HCT116 (cell line): ENCODE measurements around the gene TNNT2. TPM values are rescaled to one million over a fixed set of nuclear protein-coding genes. Genes with fewer than 3 reads are reported as not detected.

Source experiments
- ATAC-seq: fragments of 200-7000 bp; cut with Tn5 transposase; 2 replicates; pipeline ENCODE4 v1.9.1; 2020; ENCODE audit warnings: mild to moderate bottlenecking, moderate library complexity
- BruUV-seq: library from RNA; stranded (reverse); fragments of 400-500 nt; replicated peaks from 2 replicates; lab custom pipeline; 2021; lab: Mats Ljungman, UMichigan
- CTCF ChIA-PET: fragments of 300-600 bp; sonication (Branson Sonifier 250); formaldehyde crosslinking; loops from one replicate; lab custom pipeline; 2021; ENCODE audit warnings: antibody characterized with exemption; lab: Charles Lee
- POLR2A ChIA-PET: fragments of 300-600, 350-600 bp; sonication (Branson Sonifier 250); formaldehyde crosslinking; loops from one replicate; lab custom pipeline; 2021; ENCODE audit warnings: antibody characterized with exemption; lab: Charles Lee
- RAD21 ChIA-PET, 2 experiments: fragments of 300-600 bp; sonication (Branson Sonifier 250); formaldehyde crosslinking; loops; one replicate each; lab custom pipeline; 2023; ENCODE audit warnings: low total read pairs in 2 of 2; ENCODE audit not compliant: uncharacterized antibody in 2 of 2, unreplicated experiment in 2 of 2, low non-redundant PET in 1 of 2; lab: Charles Lee
- DNase-seq: peaks from one replicate; pipeline ENCODE4 v3.0.0-alpha.2; 2010; ENCODE audit warnings: low read depth, low spot score
- H2AFZ ChIP-seq: fragments of 200-600 bp; shearing (Covaris generic), sonication (generic); 2 replicates; pipeline ENCODE4 v1.6.1; 2017; ENCODE audit warnings: low read depth, mixed run types, mixed read lengths, antibody characterized with exemption, low read length; ENCODE audit not compliant: poor library complexity, severe bottlenecking
- H3K27ac ChIP-seq: 2 replicates; pipeline ENCODE4 v1.5.1; 2012; ENCODE audit warnings: low read depth, low read length
- H3K27me3 ChIP-seq: fragments of 200-600 bp; sonication (generic); 2 replicates; pipeline ENCODE4 v1.6.1; 2016; ENCODE audit warnings: mixed run types, low read length, mixed read lengths; ENCODE audit not compliant: insufficient read depth
- H3K36me3 ChIP-seq, 2 experiments: fragments of 200-500 bp in 1 of 2; fragments of 200-600 bp in 1 of 2; sonication (Bioruptor generic) in 1 of 2; sonication (generic) in 1 of 2; 2 replicates each; pipeline versions ENCODE4 v1.5.1 to v1.6.1; 2014 to 2016; ENCODE audit warnings: low read length in 2 of 2, inconsistent platforms in 1 of 2, mixed read lengths in 1 of 2, mixed run types in 1 of 2; ENCODE audit not compliant: insufficient read depth in 2 of 2, control insufficient read depth in 1 of 2
- H3K4me1 ChIP-seq, 2 experiments: fragments of 200-600 bp in 1 of 2; sonication (generic) in 1 of 2; 2 replicates each; pipeline versions ENCODE4 v1.5.1 to v1.6.1; 2012 to 2017; ENCODE audit warnings: low read length in 2 of 2, inconsistent platforms in 1 of 2, mild to moderate bottlenecking in 1 of 2, mixed read lengths in 1 of 2, mixed run types in 1 of 2, moderate library complexity in 1 of 2; ENCODE audit not compliant: insufficient read depth in 2 of 2, control insufficient read depth in 1 of 2
- H3K4me2 ChIP-seq: fragments of 200-600 bp; sonication (generic); 2 replicates; pipeline ENCODE4 v1.6.1; 2017; ENCODE audit warnings: mixed run types, low read length, mixed read lengths
- H3K4me3 ChIP-seq, 2 experiments: fragments of 200-600 bp in 1 of 2; sonication (generic) in 1 of 2; replicated peaks in 1 of 2; 2 replicates each; pipeline ENCODE4 v1.5.1; 2011 to 2016; ENCODE audit warnings: low read length in 2 of 2, control low read depth in 1 of 2, low read depth in 1 of 2, mild to moderate bottlenecking in 1 of 2, mixed read lengths in 1 of 2, mixed run types in 1 of 2
- H3K79me2 ChIP-seq: fragments of 200-600 bp; sonication (generic); 2 replicates; pipeline ENCODE4 v1.6.1; 2017; ENCODE audit warnings: mild to moderate bottlenecking, mixed run types, low read length, moderate library complexity, mixed read lengths; ENCODE audit not compliant: insufficient read depth
- H3K9ac ChIP-seq: fragments of 200-600 bp; sonication (generic); 2 replicates; pipeline ENCODE4 v1.6.1; 2016; ENCODE audit warnings: low read length, mixed read lengths
- H3K9me2 ChIP-seq: fragments of 200-600 bp; sonication (generic), shearing (Covaris generic); 2 replicates; pipeline ENCODE4 v1.6.1; 2017; ENCODE audit warnings: mixed run types, mild to moderate bottlenecking, moderate library complexity; ENCODE audit not compliant: insufficient read depth
- H3K9me3 ChIP-seq, 2 experiments: fragments of 200-500 bp in 1 of 2; fragments of 200-600 bp in 1 of 2; sonication (Bioruptor generic) in 1 of 2; sonication (generic) in 1 of 2; 2 replicates each; pipeline ENCODE4 v1.6.1; 2014 to 2017; ENCODE audit warnings: low read length in 2 of 2, mixed read lengths in 2 of 2, inconsistent platforms in 1 of 2, low read depth in 1 of 2, mild to moderate bottlenecking in 1 of 2, mixed run types in 1 of 2, moderate library complexity in 1 of 2; ENCODE audit not compliant: control insufficient read depth in 1 of 2, insufficient read depth in 1 of 2
- H4K20me1 ChIP-seq: fragments of 200-600 bp; sonication (generic), shearing (Covaris generic); 2 replicates; pipeline ENCODE4 v1.6.1; 2017; ENCODE audit warnings: mixed run types, mild to moderate bottlenecking, moderate library complexity; ENCODE audit not compliant: insufficient read depth
- CBX3 ChIP-seq: IDR thresholded peaks from 2 replicates; pipeline ENCODE4 v1.6.1; 2012; ENCODE audit warnings: low read depth
- CEBPB ChIP-seq: IDR thresholded peaks from 2 replicates; pipeline ENCODE4 v1.6.1; 2012; ENCODE audit warnings: low read depth
- EGR1 ChIP-seq: IDR thresholded peaks from 2 replicates; pipeline ENCODE4 v1.6.1; 2012; ENCODE audit warnings: low read depth
- ELF1 ChIP-seq: IDR thresholded peaks from 2 replicates; pipeline ENCODE4 v1.6.1; 2012; ENCODE audit warnings: low read depth, borderline replicate concordance
- SP1 ChIP-seq: IDR thresholded peaks from 2 replicates; pipeline ENCODE4 v1.6.1; 2012; ENCODE audit warnings: low read depth
- YY1 ChIP-seq: IDR thresholded peaks from 2 replicates; pipeline ENCODE4 v1.6.1; 2011; ENCODE audit warnings: low read length, low read depth, moderate library complexity, mild to moderate bottlenecking; ENCODE audit not compliant: insufficient replicate concordance; ENCODE audit errors: extremely low read depth
- intact Hi-C: fragments of 100-400 bp; cut with micrococcal nuclease; formaldehyde crosslinking; loops from 2 replicates; pipeline ENCODE4 v1.10.0; 2022
- total RNA-seq: library from RNA; stranded (reverse); gene quantifications from one replicate; pipeline ENCODE4 v1.2.1, GENCODE V29; 2021; ENCODE audit not compliant: unreplicated experiment
- TF ChIP-seq, protein P1 (sequence below), 3 experiments: fragments of 200-600 bp in 1 of 3; sonication (generic) in 1 of 3; IDR thresholded peaks in 2 of 3; conservative IDR thresholded peaks in 1 of 3; 2 replicates each; pipeline ENCODE4 v1.5.1; 2012 to 2017; ENCODE audit warnings: low read depth in 2 of 3, low read length in 2 of 3, antibody characterized with exemption in 1 of 3, borderline replicate concordance in 1 of 3, control low read depth in 1 of 3, mild to moderate bottlenecking in 1 of 3, mixed read lengths in 1 of 3, mixed run types in 1 of 3, moderate library complexity in 1 of 3; ENCODE audit not compliant: insufficient read depth in 1 of 3
- TF ChIP-seq, protein P2 (sequence below): IDR thresholded peaks from 2 replicates; pipeline ENCODE4 v1.6.1; 2012

The TNNT2 gene
- total RNA-seq, 1 experiment from 2014 or later = 2.0 TPM

DNA sequence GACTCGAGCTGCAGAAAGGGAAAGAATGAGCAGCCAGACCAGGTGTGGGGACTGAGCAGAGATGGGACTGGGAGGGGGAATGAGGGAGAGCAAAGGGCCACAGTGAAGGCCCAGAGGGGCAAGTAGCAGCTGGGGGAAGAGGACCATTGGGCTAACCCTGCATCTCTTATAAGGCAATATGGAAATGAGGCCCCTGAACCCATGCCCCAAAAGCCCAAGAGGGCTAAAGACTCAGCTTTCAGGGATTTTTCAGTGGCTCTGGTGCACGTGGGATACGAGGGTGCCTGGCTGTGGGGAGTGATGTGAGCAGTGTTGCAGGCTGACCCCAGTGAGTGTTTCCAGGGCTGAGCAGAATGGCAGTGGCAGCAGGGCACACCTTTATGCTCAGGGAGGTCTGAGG is 44.5 kb upstream of the TNNT2 start:
- TF ChIP-seq CBX3 (no peak), YY1 (no peak), ELF1 (no peak), EGR1 (no peak), CEBPB (no peak)
- TF ChIP-seq, protein P1, sequence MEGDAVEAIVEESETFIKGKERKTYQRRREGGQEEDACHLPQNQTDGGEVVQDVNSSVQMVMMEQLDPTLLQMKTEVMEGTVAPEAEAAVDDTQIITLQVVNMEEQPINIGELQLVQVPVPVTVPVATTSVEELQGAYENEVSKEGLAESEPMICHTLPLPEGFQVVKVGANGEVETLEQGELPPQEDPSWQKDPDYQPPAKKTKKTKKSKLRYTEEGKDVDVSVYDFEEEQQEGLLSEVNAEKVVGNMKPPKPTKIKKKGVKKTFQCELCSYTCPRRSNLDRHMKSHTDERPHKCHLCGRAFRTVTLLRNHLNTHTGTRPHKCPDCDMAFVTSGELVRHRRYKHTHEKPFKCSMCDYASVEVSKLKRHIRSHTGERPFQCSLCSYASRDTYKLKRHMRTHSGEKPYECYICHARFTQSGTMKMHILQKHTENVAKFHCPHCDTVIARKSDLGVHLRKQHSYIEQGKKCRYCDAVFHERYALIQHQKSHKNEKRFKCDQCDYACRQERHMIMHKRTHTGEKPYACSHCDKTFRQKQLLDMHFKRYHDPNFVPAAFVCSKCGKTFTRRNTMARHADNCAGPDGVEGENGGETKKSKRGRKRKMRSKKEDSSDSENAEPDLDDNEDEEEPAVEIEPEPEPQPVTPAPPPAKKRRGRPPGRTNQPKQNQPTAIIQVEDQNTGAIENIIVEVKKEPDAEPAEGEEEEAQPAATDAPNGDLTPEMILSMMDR (IDR thresholded peaks at IDR 0.05 in 2 of 3, conservative IDR thresholded peaks at IDR 0.05 in 1 of 3; ENCODE audit: borderline replicate concordance in 1 of 3, insufficient read depth in 1 of 3, low read depth in 2 of 3, low read length in 2 of 3) = no peak
- TF ChIP-seq, protein P2, sequence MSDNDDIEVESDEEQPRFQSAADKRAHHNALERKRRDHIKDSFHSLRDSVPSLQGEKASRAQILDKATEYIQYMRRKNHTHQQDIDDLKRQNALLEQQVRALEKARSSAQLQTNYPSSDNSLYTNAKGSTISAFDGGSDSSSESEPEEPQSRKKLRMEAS = no peak
- H3K9me3 ChIP-seq = no peaks in the 10 kb centered on the region
- H3K79me2 ChIP-seq = no peaks in the 10 kb centered on the region
- H3K36me3 ChIP-seq = no peaks in the 10 kb centered on the region
- BruUV-seq = no TSS peak
- no peaks in the 10 kb centered on the region for H3K4me1 ChIP-seq
- no peak overlapping the region for H2AFZ ChIP-seq
- H3K9ac ChIP-seq = no peak overlapping the region
- no peaks in the 10 kb centered on the region for H4K20me1 ChIP-seq
- no peak overlapping the region for H3K4me3 ChIP-seq
- H3K9me2 ChIP-seq = no peaks in the 10 kb centered on the region
- RAD21 ChIA-PET = no interaction called here
- CTCF ChIA-PET = no interaction called here
- intact Hi-C loops = no loop called here
- no peaks in the 10 kb centered on the region for H3K27me3 ChIP-seq
- no peak overlapping the region for H3K27ac ChIP-seq
- DNase-seq = no peak
- H3K4me2 ChIP-seq = no peak overlapping the region
- ATAC-seq = no peak
- POLR2A ChIA-PET = no interaction called here

DNA sequence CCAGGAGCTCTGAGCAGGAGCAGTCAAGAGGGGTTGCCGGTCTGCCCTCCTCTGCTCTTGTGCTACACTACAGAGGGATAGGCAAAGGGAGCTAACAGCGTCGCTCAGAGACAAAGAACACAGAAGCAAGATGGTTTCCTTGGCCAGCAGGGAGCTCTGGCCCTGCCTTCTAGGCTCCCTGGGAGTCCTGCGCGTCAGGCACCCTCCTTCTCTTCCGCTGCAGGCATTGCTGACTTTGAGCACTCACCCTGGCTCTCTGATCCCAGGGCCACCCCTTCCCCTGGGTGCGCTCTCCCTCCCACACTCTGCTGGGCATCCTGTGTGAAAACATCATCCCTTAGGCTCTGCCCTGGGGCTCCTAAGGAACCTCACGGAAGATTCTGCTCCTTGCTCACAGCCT is 43.6 kb upstream of the TNNT2 start:
- no peak overlapping the region for H3K4me2 ChIP-seq
- no peaks in the 10 kb centered on the region for H3K9me3 ChIP-seq
- DNase-seq (no peak), ATAC-seq (no peak)
- no peaks in the 10 kb centered on the region for H3K9me2 ChIP-seq
- H3K36me3 ChIP-seq = no peaks in the 10 kb centered on the region
- ChIA-PET CTCF (interaction anchor here (1.2 kb wide), 1 partner anchor 14 kb away, joined by 5 read pairs; no protein-coding TSS in a partner anchor), RAD21 (no interaction called here), POLR2A (no interaction called here)
- H3K27ac ChIP-seq = no peak overlapping the region
- TF ChIP-seq SP1 = no peak
- no peak overlapping the region for H3K9ac ChIP-seq
- H2AFZ ChIP-seq = no peak overlapping the region
- no peaks in the 10 kb centered on the region for H4K20me1 ChIP-seq
- H3K27me3 ChIP-seq = no peaks in the 10 kb centered on the region
- no peaks in the 10 kb centered on the region for H3K4me1 ChIP-seq
- intact Hi-C loops = no loop called here
- H3K79me2 ChIP-seq = no peaks in the 10 kb centered on the region
- BruUV-seq = no TSS peak
- no peak overlapping the region for H3K4me3 ChIP-seq
